GM23338 (cell line): Measurements from ENCODE around the gene NAPSA.
A peak's percentile ranks its signal among the peaks of the same experiment; 100 is the strongest.

Experiments used
- EZH2 ChIP-seq: fragments of 200-600 bp; sonication (generic); IDR thresholded peaks from one replicate; pipeline ENCODE4 v1.8.0; 2017; ENCODE audit warnings: antibody characterized with exemption, mild to moderate bottlenecking, low read depth; ENCODE audit not compliant: unreplicated experiment
- POLR2AphosphoS5 ChIP-seq: IDR thresholded peaks from 2 replicates; pipeline ENCODE4 v1.6.1; 2016; ENCODE audit warnings: antibody characterized with exemption, low read depth
- ZNF462 ChIP-seq: fragments of 250-450 bp; sonication (Bioruptor Pico); IDR thresholded peaks from 2 replicates; pipeline ENCODE4 v1.5.0; 2020; ENCODE audit warnings: mild to moderate bottlenecking, moderate library complexity
- TF ChIP-seq, protein P1 (sequence below), 2 experiments: fragments of 200-600 bp in 1 of 2; sonication (generic) in 1 of 2; conservative IDR thresholded peaks; 2 replicates each; pipeline versions ENCODE4 v1.5.1 to v1.6.1; 2016 to 2017; ENCODE audit warnings: antibody characterized with exemption in 2 of 2, low read depth in 2 of 2, mild to moderate bottlenecking in 2 of 2, moderate library complexity in 1 of 2

- TF ChIP-seq, protein P1, sequence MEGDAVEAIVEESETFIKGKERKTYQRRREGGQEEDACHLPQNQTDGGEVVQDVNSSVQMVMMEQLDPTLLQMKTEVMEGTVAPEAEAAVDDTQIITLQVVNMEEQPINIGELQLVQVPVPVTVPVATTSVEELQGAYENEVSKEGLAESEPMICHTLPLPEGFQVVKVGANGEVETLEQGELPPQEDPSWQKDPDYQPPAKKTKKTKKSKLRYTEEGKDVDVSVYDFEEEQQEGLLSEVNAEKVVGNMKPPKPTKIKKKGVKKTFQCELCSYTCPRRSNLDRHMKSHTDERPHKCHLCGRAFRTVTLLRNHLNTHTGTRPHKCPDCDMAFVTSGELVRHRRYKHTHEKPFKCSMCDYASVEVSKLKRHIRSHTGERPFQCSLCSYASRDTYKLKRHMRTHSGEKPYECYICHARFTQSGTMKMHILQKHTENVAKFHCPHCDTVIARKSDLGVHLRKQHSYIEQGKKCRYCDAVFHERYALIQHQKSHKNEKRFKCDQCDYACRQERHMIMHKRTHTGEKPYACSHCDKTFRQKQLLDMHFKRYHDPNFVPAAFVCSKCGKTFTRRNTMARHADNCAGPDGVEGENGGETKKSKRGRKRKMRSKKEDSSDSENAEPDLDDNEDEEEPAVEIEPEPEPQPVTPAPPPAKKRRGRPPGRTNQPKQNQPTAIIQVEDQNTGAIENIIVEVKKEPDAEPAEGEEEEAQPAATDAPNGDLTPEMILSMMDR (conservative IDR thresholded peaks at IDR 0.05; ENCODE audit: low read depth in 2 of 2) = peak; percentile 85
- TF ChIP-seq POLR2AphosphoS5 = no peak
- TF ChIP-seq EZH2 = no peak
- no peak for TF ChIP-seq ZNF462
Observed at GRCh38 chr19:50357178-50358100, 8.0 kb downstream of the NAPSA start.
